GM21528 (cell line): ENCODE measurements around the gene CDH13.

Source experiments
- ATAC-seq: cut with Tn5 transposase; IDR thresholded peaks from one replicate; pipeline ENCODE4 v1.9.1; 2021; ENCODE audit warnings: mild to moderate bottlenecking, moderate library complexity; ENCODE audit not compliant: unreplicated experiment, low FRiP score

The CDH13 gene

DNA sequence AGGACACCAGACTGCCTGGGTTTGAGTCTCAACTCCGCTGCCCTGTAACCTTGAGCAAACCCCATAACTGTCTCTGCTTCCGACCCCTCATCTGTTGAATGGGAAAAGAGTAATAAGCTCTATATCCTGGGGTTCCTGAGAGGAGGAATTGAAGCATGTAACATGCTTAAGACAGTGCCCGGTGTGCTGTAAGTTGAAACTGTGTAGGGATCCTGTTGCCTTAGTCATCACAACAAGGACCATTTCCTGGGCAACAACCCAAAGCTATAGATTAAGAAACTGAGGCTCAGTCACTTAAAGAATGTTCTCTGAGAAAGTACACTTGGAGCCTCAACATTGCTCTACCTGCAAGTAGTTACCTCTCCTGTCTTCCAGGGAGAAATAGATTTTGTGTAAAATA, 23.0 kb downstream of the CDH13 start:
- no peak for ATAC-seq

DNA sequence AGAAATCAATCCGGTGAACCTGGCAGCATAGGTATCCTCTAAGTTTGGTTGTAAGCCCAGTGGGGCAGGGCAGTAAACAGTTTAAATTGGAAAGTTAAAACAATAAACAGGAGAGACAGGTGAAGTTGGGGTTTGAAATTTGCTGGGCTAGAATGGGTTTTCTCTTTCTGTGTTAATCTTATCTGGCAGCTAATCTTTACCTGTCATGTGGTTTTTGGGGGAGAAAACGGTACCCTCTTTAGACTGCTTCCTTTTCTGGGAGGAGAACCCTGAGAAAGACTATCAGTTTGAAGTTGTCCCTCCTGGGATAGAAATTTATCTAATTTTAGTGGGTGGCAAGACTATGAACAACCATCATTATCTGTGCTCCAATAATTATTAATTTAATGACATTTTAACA, 24.0 kb downstream of the CDH13 start:
- ATAC-seq = no peak

DNA sequence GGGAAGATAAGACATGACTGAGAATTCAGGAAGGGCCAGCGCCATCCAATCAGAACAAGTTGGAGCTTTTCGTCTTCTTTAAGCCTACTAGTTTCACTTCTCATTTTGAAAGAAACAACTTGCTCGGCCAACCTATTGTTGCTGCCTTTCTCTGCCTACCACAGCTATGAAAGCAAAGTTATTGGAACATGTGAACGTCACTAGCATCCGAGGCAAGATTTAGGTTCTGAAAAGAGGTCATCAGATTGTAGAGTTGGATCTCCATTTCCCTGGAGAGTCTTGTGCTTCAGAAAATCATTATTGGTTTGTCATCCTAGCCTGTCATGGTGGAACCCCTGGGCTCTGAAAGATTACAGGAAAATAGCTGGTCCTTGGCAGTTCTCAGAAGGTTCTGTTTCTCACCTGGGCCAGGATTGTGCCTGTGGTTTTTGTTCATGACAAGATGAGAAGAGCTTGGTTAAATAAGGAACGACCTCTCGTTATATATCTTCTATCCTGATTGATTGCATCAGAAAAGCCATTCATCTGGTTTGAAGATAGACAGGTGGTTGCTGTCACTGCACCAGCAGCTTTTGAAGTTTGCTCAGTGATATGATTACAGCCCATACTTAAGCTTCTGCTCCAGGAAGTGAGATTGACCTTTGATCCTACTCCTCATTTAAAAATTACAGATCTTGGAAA, 25.3 kb downstream of the CDH13 start:
- ATAC-seq = peak; percentile 58

DNA sequence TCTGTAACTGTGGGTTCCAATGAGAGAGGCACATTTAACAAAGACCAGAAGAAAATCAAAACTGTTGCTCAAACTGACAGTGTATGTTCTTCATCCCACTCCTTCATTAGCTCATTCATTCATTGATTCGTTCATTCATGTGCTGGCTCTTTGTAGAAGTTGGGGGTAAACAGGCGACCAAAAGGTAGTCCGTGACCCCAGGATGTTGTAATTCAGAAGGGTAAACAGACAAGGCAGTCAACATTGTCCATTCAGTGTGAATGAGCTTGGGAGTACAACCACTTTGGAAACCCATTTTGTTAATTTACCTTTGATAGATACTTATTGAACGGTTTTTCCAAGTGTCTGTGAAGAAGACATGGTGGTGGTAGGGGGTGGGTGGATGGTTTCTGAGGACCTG, 26.1 kb downstream of the CDH13 start:
- no peak for ATAC-seq

DNA sequence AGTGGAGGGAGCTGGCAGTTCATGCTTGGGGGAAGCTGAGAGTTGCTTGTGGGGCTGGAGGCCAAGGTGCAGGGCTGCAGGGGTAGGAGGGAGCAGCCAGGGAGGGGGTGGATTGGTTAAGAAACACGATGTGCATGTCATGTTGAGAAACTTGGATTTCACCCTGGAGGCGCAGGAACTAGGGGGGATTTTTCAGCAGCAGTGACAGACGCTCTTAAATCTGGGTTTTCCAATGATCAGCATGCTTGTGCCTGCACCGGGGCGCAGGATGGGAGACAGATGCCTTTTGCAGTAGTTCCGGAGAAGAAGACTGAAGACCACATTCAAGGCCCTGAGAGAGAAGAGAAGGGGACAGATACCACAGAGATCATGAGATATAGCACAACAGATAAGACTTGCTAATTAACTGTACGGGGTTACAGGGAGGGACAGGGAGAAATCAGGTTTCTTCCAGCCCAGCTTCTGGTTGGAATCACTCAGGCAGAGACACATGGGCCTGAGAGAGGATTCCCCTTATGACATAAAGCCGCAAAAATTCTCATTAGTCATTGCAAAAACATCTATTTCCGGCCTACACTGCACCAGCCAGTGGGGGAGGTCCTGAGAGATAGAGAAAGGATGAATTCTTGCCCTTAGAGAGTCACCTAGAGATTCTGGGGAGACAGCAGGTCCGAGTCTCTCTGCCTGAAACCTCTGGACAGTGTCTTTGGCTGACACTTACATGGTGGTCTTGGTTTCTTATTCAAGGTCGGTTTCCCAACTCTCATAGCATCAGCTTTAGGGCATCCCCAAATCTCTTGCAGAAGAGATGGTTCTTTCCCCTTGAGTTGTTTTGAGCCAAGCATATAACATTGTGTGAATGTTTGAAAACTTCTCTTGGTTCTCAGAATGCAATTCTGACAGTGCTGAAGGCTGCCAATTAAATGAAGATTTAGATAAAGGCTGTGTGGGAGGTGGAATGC, 27.1 kb downstream of the CDH13 start:
- ATAC-seq = peak; percentile 72

DNA sequence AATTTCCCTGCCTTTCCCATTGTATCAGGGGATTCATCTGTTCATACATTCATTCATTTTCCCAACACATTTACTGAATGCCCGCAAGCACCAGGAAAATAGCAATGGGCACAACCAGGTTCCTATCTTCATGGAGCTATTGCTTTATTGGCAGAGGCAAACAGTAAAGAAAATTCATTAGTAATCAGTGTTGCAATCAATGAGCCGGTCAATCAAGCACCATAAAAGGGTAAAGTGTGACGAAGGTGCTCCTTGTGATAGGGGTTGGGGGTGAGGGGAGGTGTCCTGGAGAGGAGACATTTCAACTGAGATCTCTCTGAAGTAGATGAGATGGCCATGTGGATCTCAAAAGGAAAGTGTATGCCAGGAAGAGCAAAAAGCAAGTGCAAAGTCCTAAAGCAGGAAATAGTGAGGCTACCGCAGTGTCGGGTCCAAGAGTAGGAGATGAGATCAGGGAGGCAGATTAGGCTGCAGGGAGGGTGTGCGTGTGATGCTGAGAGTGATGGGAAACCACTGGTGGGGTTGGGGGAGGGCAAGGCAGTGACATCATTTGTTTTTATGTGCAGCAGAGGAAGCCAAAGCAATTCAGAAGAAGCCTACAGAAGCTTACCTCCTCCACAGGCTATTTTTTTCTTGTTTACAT, 28.4 kb downstream of the CDH13 start:
- peak; percentile 35 for ATAC-seq

DNA sequence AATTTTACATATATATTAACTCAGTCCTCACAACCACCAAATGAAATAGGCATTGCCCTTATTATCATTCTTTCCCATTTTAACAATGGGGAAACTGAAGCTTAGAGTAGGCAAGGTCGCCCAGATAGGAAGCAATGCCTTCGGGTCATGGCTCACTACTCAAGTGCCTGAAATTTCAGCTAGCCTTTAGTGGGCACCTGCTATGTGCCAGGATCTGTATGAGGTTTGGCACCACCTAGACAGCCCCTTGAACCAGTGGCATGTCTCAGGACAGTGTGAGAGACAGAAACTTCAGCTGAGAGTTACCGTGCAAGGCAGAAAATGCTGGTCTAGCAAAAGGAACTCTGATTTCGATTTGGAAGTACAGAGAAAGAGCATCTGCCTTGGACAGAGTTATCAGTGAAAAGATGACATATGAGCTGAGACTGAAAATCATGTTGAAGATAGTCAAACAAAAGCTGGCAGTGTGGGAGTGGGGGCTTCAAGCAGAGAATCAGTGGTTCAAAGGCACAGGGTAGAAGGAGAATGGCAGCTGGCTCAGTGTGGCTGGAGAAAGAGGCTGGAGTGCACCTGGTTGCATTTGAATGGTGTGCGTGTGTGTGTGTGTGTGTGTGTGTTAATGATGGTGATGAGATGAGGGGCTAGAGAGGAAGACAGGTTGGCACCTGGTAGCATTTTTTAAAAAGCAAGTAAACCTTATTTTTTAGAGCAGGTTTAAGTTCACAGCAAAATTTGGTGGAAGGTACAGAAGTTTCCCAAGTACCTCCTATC, 29.1 kb downstream of the CDH13 start:
- ATAC-seq = no peak

DNA sequence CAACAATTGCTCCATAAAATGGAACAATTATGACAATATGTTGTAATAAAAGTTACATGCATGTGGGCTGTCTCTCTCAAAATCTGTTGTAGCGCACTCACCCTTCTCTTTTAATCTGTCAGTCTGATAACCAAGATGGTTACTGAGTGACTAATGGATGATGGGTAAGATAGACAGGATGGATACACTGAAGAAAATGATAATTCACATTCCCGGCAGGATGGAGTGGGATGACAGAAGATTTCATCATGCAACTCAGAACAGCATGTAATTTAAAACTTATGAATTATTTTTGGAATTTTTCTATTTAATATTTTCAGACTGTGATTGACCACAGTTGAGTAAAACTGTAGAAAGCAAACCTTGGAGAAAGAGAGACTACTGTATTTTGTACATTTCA, 30.5 kb downstream of the CDH13 start:
- no peak for ATAC-seq

DNA sequence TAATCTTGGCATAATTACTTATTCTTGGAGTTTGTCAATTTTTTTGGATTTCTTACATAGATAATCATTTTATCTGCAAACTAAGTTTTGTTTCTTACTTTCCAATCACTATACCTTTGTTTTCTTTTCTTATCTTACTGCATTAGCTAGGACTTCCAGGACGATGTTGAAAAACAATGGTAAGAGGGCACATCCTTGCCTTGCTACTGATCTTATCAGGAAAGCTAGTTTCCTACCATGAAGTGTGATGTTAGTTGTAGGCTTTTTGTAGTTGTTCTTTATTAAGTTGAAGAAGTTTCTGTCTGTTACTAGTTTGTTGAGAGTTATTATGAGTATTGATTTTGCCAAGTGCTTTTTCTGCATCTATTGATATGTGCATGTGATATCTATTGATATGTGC, 31.0 kb downstream of the CDH13 start:
- ATAC-seq = no peak

DNA sequence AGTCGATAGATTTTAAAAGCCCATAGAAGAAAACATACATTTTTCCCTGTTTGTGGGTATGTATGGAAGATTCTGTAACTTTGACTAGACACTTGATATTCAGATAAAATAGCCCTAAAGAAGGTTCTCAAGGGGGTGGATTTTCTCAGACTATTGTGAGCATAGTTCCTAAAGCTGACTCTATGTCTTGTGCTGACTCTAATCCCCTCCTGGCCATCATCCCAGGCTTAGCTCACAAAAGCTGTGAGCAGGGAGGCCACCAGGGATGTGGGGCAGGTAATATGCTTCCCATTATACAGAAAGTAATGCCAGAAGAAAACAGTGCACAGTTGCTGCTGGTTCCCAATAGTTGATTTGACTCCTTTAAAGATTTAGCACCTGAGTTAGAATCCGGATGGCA, 32.0 kb downstream of the CDH13 start:
- ATAC-seq = no peak

DNA sequence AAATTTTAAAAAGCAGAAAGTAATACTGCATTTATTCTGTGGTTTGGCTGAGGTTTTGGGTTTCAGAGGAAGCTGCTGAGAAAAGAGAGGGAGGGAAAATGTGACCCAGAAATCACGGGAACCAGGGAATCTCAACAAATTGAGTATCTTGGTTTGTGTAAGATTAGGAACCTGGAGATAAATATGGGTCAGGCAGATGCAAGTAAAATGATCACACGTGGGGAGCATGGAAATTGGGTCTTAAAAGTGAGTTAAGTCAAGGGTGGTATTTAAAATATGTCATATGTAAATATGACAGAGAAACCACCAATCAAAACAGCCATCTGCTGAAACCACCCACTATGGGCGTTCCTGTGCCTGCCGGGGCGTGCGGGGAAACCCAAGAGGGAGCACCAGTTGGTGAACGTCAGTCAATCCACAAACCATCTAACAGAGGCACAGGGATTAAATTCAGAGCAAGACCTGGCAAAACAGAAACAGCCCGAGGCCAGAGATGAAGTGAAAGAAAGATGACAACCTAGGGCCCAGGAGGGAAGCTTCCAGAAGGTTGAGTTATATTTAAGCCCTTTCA, 33.4 kb downstream of the CDH13 start:
- ATAC-seq = no peak

DNA sequence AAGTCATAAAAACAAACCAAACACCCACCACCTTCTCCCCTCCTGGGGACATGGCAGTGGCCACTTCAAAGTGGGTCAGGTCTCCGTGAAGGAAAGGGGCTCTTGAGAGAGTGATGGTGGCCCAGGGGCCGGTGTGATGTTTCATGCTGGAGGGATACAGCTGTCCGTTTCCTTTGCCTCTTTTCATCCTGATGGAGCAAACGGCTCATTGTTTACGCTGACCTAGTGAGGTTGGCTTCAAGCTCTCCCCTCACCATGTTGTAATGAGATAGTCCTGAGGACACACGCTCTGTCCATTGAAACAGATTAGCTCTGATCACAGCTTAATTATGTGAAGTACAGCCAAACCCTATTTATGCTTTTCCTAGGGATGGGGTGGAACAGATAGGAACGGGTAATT, 34.2 kb downstream of the CDH13 start:
- no peak for ATAC-seq

DNA sequence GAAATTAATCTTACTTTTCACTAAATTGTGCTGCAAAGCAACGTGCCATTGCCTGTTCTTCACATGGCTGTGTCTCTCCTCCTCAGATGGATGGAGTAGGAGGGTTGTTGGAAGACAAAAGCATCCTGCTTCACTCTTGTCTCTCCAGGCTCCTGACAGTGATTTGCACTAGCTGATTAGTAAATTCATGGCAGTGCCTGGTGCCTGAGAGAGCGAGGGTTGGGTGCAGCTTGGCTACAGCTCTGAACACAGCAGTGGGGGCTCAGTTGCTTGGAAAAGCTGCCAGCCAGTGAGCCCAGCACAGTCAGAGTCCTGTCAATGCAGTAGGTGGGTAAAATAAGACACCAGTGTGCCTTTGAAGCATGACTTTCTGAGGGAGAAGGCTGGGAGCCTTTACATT, 37.4 kb downstream of the CDH13 start:
- no peak for ATAC-seq

DNA sequence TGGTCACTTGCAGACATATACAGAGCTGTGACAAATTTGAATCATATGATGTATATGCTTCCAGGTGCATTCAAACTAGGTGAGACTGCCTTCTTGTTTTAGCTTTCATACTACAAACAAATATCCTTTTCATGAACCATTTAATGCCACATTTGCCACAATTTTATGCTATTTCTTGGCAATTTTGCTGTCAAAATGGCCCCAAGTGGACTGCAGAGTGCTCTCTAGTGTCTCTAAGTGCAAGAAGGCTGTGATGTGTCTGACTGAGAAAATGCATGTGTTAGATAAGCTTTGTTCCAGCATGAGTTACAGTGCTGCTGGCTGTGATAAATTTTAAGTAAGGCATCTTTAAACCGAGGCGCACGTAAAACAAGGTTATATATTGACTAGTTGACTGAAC, 38.3 kb downstream of the CDH13 start:
- ATAC-seq = no peak

DNA sequence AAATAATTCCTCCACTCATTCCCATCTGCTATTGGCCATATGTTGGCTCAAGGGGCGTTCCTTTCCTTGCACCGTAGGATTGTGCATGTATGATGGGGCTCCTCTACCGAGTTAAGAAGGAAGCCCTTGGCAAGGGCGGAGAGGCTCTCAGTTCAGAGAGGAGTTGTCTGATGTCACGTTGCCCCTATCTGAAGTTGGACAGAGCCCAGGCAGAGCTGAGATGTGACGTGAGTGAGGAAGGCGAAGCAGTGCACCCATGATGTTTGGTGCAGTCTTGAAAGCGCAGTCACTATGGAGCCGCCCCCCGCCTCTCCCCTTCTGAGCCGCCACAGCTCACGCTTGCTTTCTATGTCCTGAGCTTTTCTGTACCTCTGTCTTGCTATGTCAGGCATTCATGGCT, 40.7 kb downstream of the CDH13 start:
- no peak for ATAC-seq

DNA sequence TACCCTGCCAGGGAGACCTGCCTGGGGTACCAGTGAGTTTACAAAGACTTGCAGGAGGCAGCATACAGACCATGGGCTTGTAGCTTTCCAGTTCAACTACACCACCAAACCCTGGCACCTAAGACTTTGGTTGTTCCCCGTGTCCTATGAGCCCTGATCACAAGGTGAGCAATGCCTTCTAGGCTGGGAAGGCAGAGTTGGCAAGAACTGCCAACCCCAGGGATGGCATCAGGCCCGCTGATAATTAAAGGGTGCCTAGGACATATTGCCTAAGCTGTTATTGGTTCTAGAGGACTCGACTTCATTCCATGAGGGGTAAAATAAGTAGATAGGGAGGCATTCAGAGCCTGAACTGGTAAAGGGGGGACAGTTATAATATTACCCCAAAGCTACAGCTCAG, 41.3 kb downstream of the CDH13 start:
- ATAC-seq = no peak

DNA sequence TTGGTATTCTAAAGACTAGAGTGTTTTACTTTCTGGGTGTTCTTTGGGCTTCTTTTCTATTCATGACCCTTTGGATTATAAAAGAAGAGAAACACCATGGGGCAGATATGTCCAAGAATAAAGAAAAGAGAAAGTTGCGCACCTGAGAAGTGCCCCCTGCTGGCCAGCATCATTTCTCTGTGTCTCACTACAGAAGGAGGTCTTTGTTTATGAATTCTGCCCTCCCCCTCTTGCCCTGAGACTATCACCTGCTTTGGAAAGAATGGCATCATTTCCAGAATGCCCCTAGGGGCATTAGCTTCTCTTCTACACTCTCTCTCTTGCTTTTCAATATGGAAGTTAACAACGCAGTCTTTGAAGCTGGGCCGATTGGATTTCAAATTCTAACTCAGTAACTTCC, 45.0 kb downstream of the CDH13 start:
- ATAC-seq = no peak

DNA sequence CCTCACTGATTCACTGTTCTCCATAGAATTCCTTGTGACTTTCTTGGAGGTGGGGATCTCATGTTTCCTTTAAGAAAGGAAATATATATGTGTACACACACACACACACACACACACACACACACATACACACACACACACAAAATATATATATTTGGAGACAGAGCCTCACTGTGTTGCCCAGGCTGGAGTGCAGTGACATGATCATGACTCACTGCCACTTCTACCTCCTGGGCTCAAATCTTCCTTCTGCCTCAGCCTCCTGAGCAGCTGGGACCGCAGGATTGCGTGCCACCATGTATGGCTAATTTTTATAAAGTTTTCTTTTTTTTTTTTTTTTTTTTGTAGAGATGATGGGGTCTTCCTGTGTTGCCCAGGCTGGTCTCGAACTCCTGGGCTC, 45.9 kb downstream of the CDH13 start:
- no peak for ATAC-seq

DNA sequence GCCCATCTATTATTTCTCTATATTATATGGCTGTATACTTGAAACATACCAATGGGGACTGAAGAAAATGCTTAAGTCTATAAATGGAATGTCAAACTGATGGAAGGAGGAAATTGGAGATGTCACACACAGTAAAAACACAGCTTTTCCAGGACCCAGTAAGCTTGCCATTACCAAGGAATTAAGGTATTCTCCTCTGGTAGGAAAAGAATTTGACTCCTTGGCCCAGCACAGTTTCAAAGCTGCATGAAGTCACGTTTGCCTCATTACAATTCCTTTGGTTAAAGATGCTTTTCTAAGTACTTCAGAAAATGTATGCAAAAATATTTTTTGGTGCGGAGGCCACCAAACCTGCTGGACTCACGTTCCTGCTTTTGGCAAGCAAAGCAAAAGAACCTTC, 48.5 kb downstream of the CDH13 start:
- no peak for ATAC-seq

DNA sequence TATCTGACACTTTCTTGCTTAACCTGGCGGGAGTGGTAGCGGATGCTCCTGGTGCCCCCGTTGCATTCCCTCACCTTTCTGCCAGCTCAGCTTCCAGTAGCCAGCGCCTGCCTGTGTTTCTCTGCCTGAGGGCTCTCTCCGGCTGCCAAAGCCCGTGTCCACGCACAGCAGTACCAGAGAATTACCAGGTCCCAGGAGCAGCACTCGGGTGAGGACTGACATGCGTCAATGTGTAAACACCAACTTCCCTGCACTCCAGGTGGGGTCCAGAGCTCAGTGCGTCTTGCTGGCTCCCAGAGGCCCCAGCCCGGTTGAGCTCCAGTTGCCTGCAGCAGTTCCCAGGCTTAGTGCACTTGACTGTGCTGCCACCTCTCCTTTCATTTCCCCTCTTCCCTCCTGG, 54.8 kb downstream of the CDH13 start:
- no peak for ATAC-seq
